Brain microvascular endothelial cell (primary cell): Measurements from ENCODE around the gene AMPD3.

Experiments used
- DNase-seq: peaks from one replicate; pipeline ENCODE4 v3.0.0-alpha.2; 2020
- H3K27ac ChIP-seq: fragments of 250-450 bp; sonication (Bioruptor Pico); 2 replicates; pipeline ENCODE4 v1.5.1; 2020; ENCODE audit warnings: mild to moderate bottlenecking, moderate library complexity
- H3K27me3 ChIP-seq: fragments of 250-450 bp; sonication (Bioruptor Pico); replicated peaks from 2 replicates; pipeline ENCODE4 v1.5.1; 2020; ENCODE audit warnings: mild to moderate bottlenecking
- H3K36me3 ChIP-seq: fragments of 250-450 bp; sonication (Bioruptor Pico); replicated peaks from 2 replicates; pipeline ENCODE4 v1.5.1; 2020; ENCODE audit warnings: mild to moderate bottlenecking
- H3K4me3 ChIP-seq: 2 replicates; pipeline ENCODE4 v1.5.1; 2011; ENCODE audit warnings: low read depth, mild to moderate bottlenecking, control low read depth, low read length, moderate library complexity
- CTCF ChIP-seq: IDR thresholded peaks from 2 replicates; pipeline ENCODE4 v1.5.1; 2011; ENCODE audit warnings: low read depth, mild to moderate bottlenecking, moderate library complexity, low read length, control low read depth, inconsistent platforms; ENCODE audit errors: missing control alignments
- in situ Hi-C: cut with HindIII; loops from 2 replicates; pipeline ENCODE4 v1.10.0; 2017; ENCODE audit warnings: low sequenced_read_pairs, low pct_ligation_motif_present

The AMPD3 gene

GRCh38 chr11:10550503-10551289, 95.6 kb downstream of the AMPD3 start:
- in situ Hi-C loops = no loop called here
- peak; percentile 14 for DNase-seq
- Histone ChIP-seq H3K27ac (peak overlapping the region; percentile 15), H3K36me3 (no peaks in the 10 kb centered on the region), H3K4me3 (no peak overlapping the region), H3K27me3 (no peaks in the 10 kb centered on the region)
- TF ChIP-seq CTCF = no peak

- DNase-seq = no peak
- Histone ChIP-seq H3K27me3 (no peaks in the 10 kb centered on the region), H3K36me3 (no peaks in the 10 kb centered on the region), H3K27ac (no peak overlapping the region), H3K4me3 (no peak overlapping the region)
- no peak for TF ChIP-seq CTCF
- in situ Hi-C loops = no loop called here
Measured at GRCh38 chr11:10551290-10551592, 96.2 kb downstream of the AMPD3 start.

GRCh38 chr11:10551845-10552352, 96.8 kb downstream of the AMPD3 start:
- H3K27ac ChIP-seq = no peak overlapping the region
- no peaks in the 10 kb centered on the region for H3K27me3 ChIP-seq
- no peaks in the 10 kb centered on the region for H3K36me3 ChIP-seq
- in situ Hi-C loops = no loop called here
- no peak overlapping the region for H3K4me3 ChIP-seq
- DNase-seq = no peak
- no peak for TF ChIP-seq CTCF

- Histone ChIP-seq H3K4me3 (no peak overlapping the region), H3K27me3 (no peaks in the 10 kb centered on the region), H3K36me3 (no peaks in the 10 kb centered on the region), H3K27ac (no peak overlapping the region)
- no peak for DNase-seq
- no peak for TF ChIP-seq CTCF
- in situ Hi-C loops = no loop called here
Measured at GRCh38 chr11:10556590-10556989, 101.5 kb downstream of the AMPD3 start.
